Fibroblast of lung (primary cell): ENCODE results near the gene MAGI2. TPM values are rescaled to one million over a fixed set of nuclear protein-coding genes. Genes with fewer than 3 reads are reported as not detected.

Source experiments
- DNase-seq, 2 donors: peaks; one replicate each; pipeline versions ENCODE4 v3.0.0 to v3.0.0-alpha.2; 2010; ENCODE audit warnings: low read depth in 2 of 2
- H2AFZ ChIP-seq: 2 replicates; pipeline ENCODE4 v1.5.1; 2012; ENCODE audit warnings: low read length, control low read depth, inconsistent platforms
- H3K27ac ChIP-seq: 2 replicates; pipeline ENCODE4 v1.5.1; 2011; ENCODE audit warnings: low read length, control low read depth; ENCODE audit not compliant: insufficient read depth
- H3K27me3 ChIP-seq: 2 replicates; pipeline ENCODE4 v1.5.1; 2011; ENCODE audit warnings: mild to moderate bottlenecking, low read length; ENCODE audit not compliant: control insufficient read depth, insufficient read depth
- H3K36me3 ChIP-seq: 2 replicates; pipeline ENCODE4 v1.5.1; 2011; ENCODE audit warnings: low read length; ENCODE audit not compliant: control insufficient read depth, insufficient read depth
- H3K4me1 ChIP-seq: 2 replicates; pipeline ENCODE4 v1.5.1; 2011; ENCODE audit warnings: low read length; ENCODE audit not compliant: control insufficient read depth, insufficient read depth; ENCODE audit errors: extremely low read depth
- H3K4me2 ChIP-seq: 2 replicates; pipeline ENCODE4 v1.5.1; 2011; ENCODE audit warnings: low read length, control low read depth; ENCODE audit not compliant: insufficient read depth; ENCODE audit errors: extremely low read depth
- H3K4me3 ChIP-seq, 4 experiments: fragments of 200-600 bp in 1 of 4; sonication (generic) in 1 of 4; replicated peaks in 1 of 4; 2 replicates each; pipeline ENCODE4 v1.5.1; 2011 to 2016; ENCODE audit warnings: low read length in 4 of 4, low read depth in 3 of 4, mild to moderate bottlenecking in 3 of 4, control low read depth in 2 of 4, inconsistent platforms in 1 of 4, mixed read lengths in 1 of 4; ENCODE audit not compliant: insufficient read depth in 1 of 4; ENCODE audit errors: control extremely low read depth in 1 of 4
- H3K79me2 ChIP-seq: 2 replicates; pipeline ENCODE4 v1.5.1; 2012; ENCODE audit warnings: mild to moderate bottlenecking, low read length, inconsistent platforms; ENCODE audit not compliant: control insufficient read depth, insufficient read depth
- H3K9ac ChIP-seq: 2 replicates; pipeline ENCODE4 v1.5.1; 2011; ENCODE audit warnings: mild to moderate bottlenecking, low read length, control low read depth; ENCODE audit not compliant: insufficient read depth
- H3K9me3 ChIP-seq: 2 replicates; pipeline ENCODE4 v1.5.1; 2012; ENCODE audit warnings: low read depth, low read length; ENCODE audit not compliant: control insufficient read depth, insufficient read depth
- H4K20me1 ChIP-seq: 2 replicates; pipeline ENCODE4 v1.5.1; 2011; ENCODE audit warnings: low read length; ENCODE audit not compliant: control insufficient read depth, insufficient read depth; ENCODE audit errors: extremely low read depth
- CTCF ChIP-seq, 2 donors: IDR thresholded peaks in 1 of 2; conservative IDR thresholded peaks in 1 of 2; 1 replicate in 1 of 2; 2 replicates in 1 of 2; pipeline ENCODE4 v1.5.1; 2011 to 2012; ENCODE audit warnings: low read length in 2 of 2, control low read depth in 1 of 2, inconsistent platforms in 1 of 2, low read depth in 1 of 2, mild to moderate bottlenecking in 1 of 2
- EZH2 ChIP-seq: IDR thresholded peaks from 2 replicates; pipeline ENCODE4 v1.5.1; 2012; ENCODE audit warnings: low read length, control low read depth, mild to moderate bottlenecking; ENCODE audit errors: missing control alignments
- polyA plus RNA-seq, 2 donors: library from polyadenylated mRNA; depleted of rRNA in 1 of 2; stranded (reverse) in 1 of 2; unstranded in 1 of 2; fragments of >200 nt; gene quantifications; 2 replicates each; pipeline ENCODE4 v1.2.1, GENCODE V29; 2011 to 2012; ENCODE audit warnings: missing spikeins in 1 of 2
- total RNA-seq: library from RNA; depleted of rRNA; stranded (reverse); fragments of >200 nt; gene quantifications from 2 replicates; pipeline ENCODE4 v1.2.1, GENCODE V29; 2014

Gene MAGI2
- total and polyA plus RNA-seq, 2 donors (not counting 1 experiment from before 2014, with no cell fraction given) = 1.8 to 17.0 TPM

- TF ChIP-seq CTCF (conservative IDR thresholded peaks at IDR 0.05 in 1 of 2, IDR thresholded peaks at IDR 0.05 in 1 of 2; ENCODE audit: low read depth in 1 of 2, low read length in 2 of 2) = no peak
- no peak for TF ChIP-seq EZH2
- no peaks in the 10 kb centered on the region for H3K9me3 ChIP-seq
- no peaks in the 10 kb centered on the region for H3K27me3 ChIP-seq
- H3K4me1 ChIP-seq = no peaks in the 10 kb centered on the region
- no peak overlapping the region for H3K27ac ChIP-seq
- H4K20me1 ChIP-seq = no peaks in the 10 kb centered on the region
- no peak overlapping the region for H3K9ac ChIP-seq
- no peak overlapping the region for H3K4me3 ChIP-seq
- H3K79me2 ChIP-seq = no peaks in the 10 kb centered on the region
- no peak overlapping the region for H3K4me2 ChIP-seq
- no peak for DNase-seq
- no peak overlapping the region for H2AFZ ChIP-seq
- no peaks in the 10 kb centered on the region for H3K36me3 ChIP-seq
Observed at GRCh38 chr7:78760620-78761355, 692.7 kb downstream of the MAGI2 start.

GRCh38 chr7:78752554-78752953 lies 700.9 kb downstream of the MAGI2 start:
- H4K20me1 ChIP-seq = no peaks in the 10 kb centered on the region
- no peak for DNase-seq
- no peaks in the 10 kb centered on the region for H3K4me1 ChIP-seq
- no peaks in the 10 kb centered on the region for H3K79me2 ChIP-seq
- no peak overlapping the region for H3K9ac ChIP-seq
- H2AFZ ChIP-seq = no peak overlapping the region
- H3K4me2 ChIP-seq = no peak overlapping the region
- TF ChIP-seq EZH2 (no peak), CTCF (conservative IDR thresholded peaks at IDR 0.05 in 1 of 2, IDR thresholded peaks at IDR 0.05 in 1 of 2; ENCODE audit: low read depth in 1 of 2, low read length in 2 of 2) (no peak)
- H3K27ac ChIP-seq = no peak overlapping the region
- H3K27me3 ChIP-seq = no peaks in the 10 kb centered on the region
- no peak overlapping the region for H3K4me3 ChIP-seq
- no peaks in the 10 kb centered on the region for H3K36me3 ChIP-seq
- H3K9me3 ChIP-seq = no peaks in the 10 kb centered on the region

- TF ChIP-seq EZH2 (no peak), CTCF (conservative IDR thresholded peaks at IDR 0.05 in 1 of 2, IDR thresholded peaks at IDR 0.05 in 1 of 2; ENCODE audit: low read depth in 1 of 2, low read length in 2 of 2) (no peak)
- Histone ChIP-seq H3K27ac (no peak overlapping the region), H3K4me2 (no peak overlapping the region), H3K27me3 (no peaks in the 10 kb centered on the region), H3K36me3 (no peaks in the 10 kb centered on the region), H4K20me1 (no peaks in the 10 kb centered on the region), H3K4me3 (no peak overlapping the region), H3K79me2 (no peaks in the 10 kb centered on the region), H2AFZ (no peak overlapping the region), H3K9ac (no peak overlapping the region), H3K4me1 (no peaks in the 10 kb centered on the region), H3K9me3 (no peaks in the 10 kb centered on the region)
- no peak for DNase-seq
Observed at GRCh38 chr7:78751253-78751652, 702.2 kb downstream of the MAGI2 start.
